B cell (primary cell): ENCODE data around the gene CLDN7. TPM values are rescaled to one million over a fixed set of nuclear protein-coding genes. Genes with fewer than 3 reads are reported as not detected.

Experiments used
- ATAC-seq: fragments of 200-7000 bp; cut with Tn5 transposase; one replicate; pipeline ENCODE4 v1.10.0; 2021; ENCODE audit warnings: low read depth, mild to moderate bottlenecking, moderate number of reproducible peaks, moderate library complexity
- CTCF ChIA-PET: fragments of 350-600 bp; sonication (Branson Sonifier 250); formaldehyde crosslinking; loops from one replicate; lab custom pipeline; 2021; ENCODE audit warnings: antibody characterized with exemption, inconsistent platforms; lab: Charles Lee
- POLR2A ChIA-PET: fragments of 350-600 bp; sonication (Branson Sonifier 250); formaldehyde crosslinking; loops from one replicate; lab custom pipeline; 2021; ENCODE audit warnings: antibody characterized with exemption; lab: Charles Lee
- DNase-seq: peaks from one replicate; pipeline ENCODE4 v3.0.0; 2013
- H2AFZ ChIP-seq: 2 replicates; pipeline ENCODE4 v1.6.1; 2012; ENCODE audit warnings: mild to moderate bottlenecking, low read depth, low read length; ENCODE audit not compliant: insufficient read depth, poor library complexity, severe bottlenecking
- H3K27ac ChIP-seq, 2 donors: 1 replicate in 1 of 2; 2 replicates in 1 of 2; pipeline ENCODE4 v1.5.1; 2012 to 2013; ENCODE audit warnings: low read length in 2 of 2, mild to moderate bottlenecking in 2 of 2, moderate library complexity in 1 of 2
- H3K27me3 ChIP-seq, 4 experiments: fragments of 200-600 bp in 1 of 4; sonication (generic) in 1 of 4; replicated peaks in 1 of 4; 1 replicate in 2 of 4; 2 replicates in 2 of 4; pipeline versions ENCODE4 v1.6.1 to v1.7.0; 2013 to 2016; ENCODE audit warnings: low read length in 3 of 4, mild to moderate bottlenecking in 2 of 4, mixed read lengths in 1 of 4, moderate library complexity in 1 of 4; ENCODE audit not compliant: insufficient read depth in 4 of 4, control insufficient read depth in 3 of 4; ENCODE audit errors: control extremely low read depth in 1 of 4
- H3K36me3 ChIP-seq, 2 experiments: replicated peaks in 1 of 2; 1 replicate in 1 of 2; 2 replicates in 1 of 2; pipeline versions ENCODE4 v1.6.1 to v1.7.1; 2013; ENCODE audit warnings: low read length in 1 of 2; ENCODE audit not compliant: insufficient read depth in 2 of 2, control insufficient read depth in 1 of 2; ENCODE audit errors: control extremely low read depth in 1 of 2, extremely low read depth in 1 of 2
- H3K4me1 ChIP-seq, 2 donors: fragments of 200-600 bp in 1 of 2; sonication (generic) in 1 of 2; 1 replicate in 1 of 2; 2 replicates in 1 of 2; pipeline versions ENCODE4 v1.5.1 to v1.6.1; 2013 to 2017; ENCODE audit warnings: low read length in 2 of 2; ENCODE audit not compliant: control insufficient read depth in 2 of 2, insufficient read depth in 2 of 2
- H3K4me2 ChIP-seq: replicated peaks from 2 replicates; pipeline ENCODE3; 2012; ENCODE audit warnings: mild to moderate bottlenecking, low read depth, low read length; ENCODE audit not compliant: poor library complexity, severe bottlenecking
- H3K4me3 ChIP-seq, 5 experiments: fragments of 200-600 bp in 1 of 5; sonication (generic) in 1 of 5; 1 replicate in 3 of 5; 2 replicates in 2 of 5; pipeline versions ENCODE4 v1.5.1 to v1.7.0; 2011 to 2016; ENCODE audit warnings: low read length in 4 of 5, mild to moderate bottlenecking in 4 of 5, low read depth in 2 of 5, control low read depth in 1 of 5, moderate library complexity in 1 of 5; ENCODE audit not compliant: insufficient read depth in 1 of 5; ENCODE audit errors: control extremely low read depth in 1 of 5, extremely low read depth in 1 of 5
- H3K79me2 ChIP-seq: fragments of 200-600 bp; sonication (generic); one replicate; pipeline ENCODE4 v1.6.0; 2016; ENCODE audit warnings: low read length; ENCODE audit not compliant: control insufficient read depth, insufficient read depth
- H3K9ac ChIP-seq: fragments of 200-600 bp; sonication (generic); 2 replicates; pipeline ENCODE4 v1.6.1; 2017; ENCODE audit warnings: mild to moderate bottlenecking, low read length, moderate library complexity
- H3K9me3 ChIP-seq, 3 donors: one replicate each; pipeline versions ENCODE4 v1.6.1 to v1.7.1; 2013; ENCODE audit warnings: low read length in 2 of 3; ENCODE audit not compliant: control insufficient read depth in 2 of 3, insufficient read depth in 1 of 3; ENCODE audit errors: control extremely low read depth in 1 of 3
- H4K20me1 ChIP-seq: 2 replicates; pipeline ENCODE4 v1.6.0; 2012; ENCODE audit warnings: mild to moderate bottlenecking, low read length; ENCODE audit not compliant: insufficient read depth, control insufficient read depth, poor library complexity, severe bottlenecking
- H3K27ac Mint-ChIP-seq: one replicate; pipeline ENCODE4 v1.8.0; 2021; ENCODE audit warnings: mixed read lengths
- H3K27me3 Mint-ChIP-seq: one replicate; pipeline ENCODE4 v1.8.0; 2021; ENCODE audit warnings: mixed read lengths
- H3K4me1 Mint-ChIP-seq: one replicate; pipeline ENCODE4 v1.8.0; 2021; ENCODE audit warnings: mixed read lengths
- H3K4me3 Mint-ChIP-seq: one replicate; pipeline ENCODE4 v1.8.0; 2021; ENCODE audit warnings: mixed read lengths
- H3K9me3 Mint-ChIP-seq: one replicate; pipeline ENCODE4 v1.8.0; 2022; ENCODE audit warnings: mixed read lengths; ENCODE audit not compliant: insufficient read depth
- EZH2 ChIP-seq: IDR thresholded peaks from 2 replicates; pipeline ENCODE4 v1.6.1; 2012; ENCODE audit warnings: borderline replicate concordance, low read depth, mild to moderate bottlenecking, moderate library complexity, low read length; ENCODE audit not compliant: insufficient read depth, poor library complexity, severe bottlenecking
- WGBS: methylation state at CpG from one replicate; pipeline ENCODE4 v1.1.5; 2013; ENCODE audit warnings: missing lambda C conversion rate; ENCODE audit not compliant: insufficient coverage; 5-methylcytosine and 5-hydroxymethylcytosine counted together
- intact Hi-C: fragments of 100-400 bp; cut with micrococcal nuclease; formaldehyde crosslinking; loops from one replicate; pipeline ENCODE4 v1.10.0; 2022
- polyA plus RNA-seq: library from polyadenylated mRNA; depleted of rRNA; stranded (reverse); fragments of >200 nt; gene quantifications from 2 replicates; pipeline ENCODE4 v1.2.3, GENCODE V29; 2012
- total RNA-seq, 2 donors: library from RNA; stranded (reverse); fragments of 120-200 nt in 1 of 2; gene quantifications; 1 replicate in 1 of 2; 2 replicates in 1 of 2; pipeline versions ENCODE4 v1.2.3 to v1.2.4, GENCODE V29; 2013 to 2022
- TF ChIP-seq, protein P1 (sequence below): fragments of 200-600 bp; IDR thresholded peaks from one replicate; pipeline ENCODE4 v1.8.0; 2022; ENCODE audit warnings: antibody characterized with exemption, mild to moderate bottlenecking

CLDN7 gene
- total and polyA plus RNA-seq, 2 donors (not counting 1 experiment from before 2014, with no cell fraction given): 1.2 to 5.8 TPM

DNA sequence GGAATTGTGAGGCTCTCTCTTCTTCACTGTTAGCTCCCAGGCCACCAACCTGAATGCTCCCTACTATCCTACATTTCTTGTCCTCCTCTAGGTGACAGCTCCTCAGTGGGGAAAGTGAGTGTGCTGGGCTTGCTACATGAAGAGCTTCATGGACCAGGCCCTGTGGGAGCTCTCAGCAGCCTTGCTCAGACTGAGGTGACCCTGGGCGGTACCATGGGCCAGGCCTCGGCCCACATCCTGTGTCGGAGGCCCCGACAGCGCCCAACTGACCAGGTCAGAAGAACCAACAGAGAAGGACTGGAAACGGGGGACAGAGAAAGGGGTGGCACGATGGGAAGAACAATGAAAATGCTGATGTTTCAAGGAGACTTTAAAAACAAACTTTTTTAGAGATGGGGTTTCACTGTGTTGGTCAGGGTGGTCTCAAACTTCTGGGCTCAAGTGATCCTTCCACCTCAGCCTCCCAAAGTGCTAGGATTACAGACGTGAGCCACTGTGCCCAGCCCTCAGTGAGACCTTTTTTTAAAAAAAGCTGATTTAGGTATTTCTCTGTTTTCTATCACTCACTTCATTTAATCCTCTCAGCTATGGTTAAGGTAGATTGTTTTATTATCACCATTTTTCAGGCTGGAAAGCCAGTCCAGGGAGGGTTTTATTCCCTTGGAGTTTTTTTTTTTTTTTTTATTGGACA lies 5.4 kb downstream of the CLDN7 start:
- Histone ChIP-seq H2AFZ (no peak overlapping the region), H3K27ac (no peak overlapping the region), H3K4me2 (no peak overlapping the region), H3K79me2 (peaks cover 12% of the 10 kb centered on the region), H4K20me1 (no peaks in the 10 kb centered on the region), H3K4me3 (no peak overlapping the region), H3K9me3 (no peaks in the 10 kb centered on the region), H3K36me3 (peaks cover 9 to 45% of the 10 kb centered on the region in 2 experiments), H3K9ac (no peak overlapping the region), H3K4me1 (peaks cover 17 to 24% of the 10 kb centered on the region in 2 donors), H3K27me3 (peaks cover 0 to 2% (median under 1%) of the 10 kb centered on the region in 4 experiments)
- peaks cover 27% of the 10 kb centered on the region for H3K4me1 Mint-ChIP-seq
- no peak for TF ChIP-seq EZH2
- TF ChIP-seq, protein P1, sequence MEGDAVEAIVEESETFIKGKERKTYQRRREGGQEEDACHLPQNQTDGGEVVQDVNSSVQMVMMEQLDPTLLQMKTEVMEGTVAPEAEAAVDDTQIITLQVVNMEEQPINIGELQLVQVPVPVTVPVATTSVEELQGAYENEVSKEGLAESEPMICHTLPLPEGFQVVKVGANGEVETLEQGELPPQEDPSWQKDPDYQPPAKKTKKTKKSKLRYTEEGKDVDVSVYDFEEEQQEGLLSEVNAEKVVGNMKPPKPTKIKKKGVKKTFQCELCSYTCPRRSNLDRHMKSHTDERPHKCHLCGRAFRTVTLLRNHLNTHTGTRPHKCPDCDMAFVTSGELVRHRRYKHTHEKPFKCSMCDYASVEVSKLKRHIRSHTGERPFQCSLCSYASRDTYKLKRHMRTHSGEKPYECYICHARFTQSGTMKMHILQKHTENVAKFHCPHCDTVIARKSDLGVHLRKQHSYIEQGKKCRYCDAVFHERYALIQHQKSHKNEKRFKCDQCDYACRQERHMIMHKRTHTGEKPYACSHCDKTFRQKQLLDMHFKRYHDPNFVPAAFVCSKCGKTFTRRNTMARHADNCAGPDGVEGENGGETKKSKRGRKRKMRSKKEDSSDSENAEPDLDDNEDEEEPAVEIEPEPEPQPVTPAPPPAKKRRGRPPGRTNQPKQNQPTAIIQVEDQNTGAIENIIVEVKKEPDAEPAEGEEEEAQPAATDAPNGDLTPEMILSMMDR: no peak
- DNase-seq: no peak
- ChIA-PET POLR2A (interaction anchor here (0.6 to 0.7 kb wide), 2 partner anchors 31 to 292 kb away, joined by 3 to 4 read pairs; partner anchors contain the start of gene TNFSF12), CTCF (interaction anchor here (1.2 to 1.7 kb wide), 2 partner anchors 36 to 40 kb away, joined by 3 read pairs; no protein-coding TSS in a partner anchor)
- intact Hi-C loops: no loop called here
- no peaks in the 10 kb centered on the region for H3K9me3 Mint-ChIP-seq
- whole genome bisulfite sequencing: 96% methylated on average over 7 of the region's 8 CpGs
- ATAC-seq: no peak
- no peak overlapping the region for H3K4me3 Mint-ChIP-seq
- H3K27me3 Mint-ChIP-seq: no peaks in the 10 kb centered on the region
- H3K27ac Mint-ChIP-seq: peak overlapping the region; percentile 12

- ATAC-seq: no peak
- no peak overlapping the region for H3K9ac ChIP-seq
- no peak for DNase-seq
- POLR2A ChIA-PET: interaction anchor here (0.6 to 0.7 kb wide), 4 partner anchors 15 to 227 kb away, joined by 3 to 7 read pairs (median 4); partner anchors contain the start of gene PHF23
- H3K4me2 ChIP-seq: no peak overlapping the region
- no peaks in the 10 kb centered on the region for H3K27me3 ChIP-seq
- intact Hi-C loops: loop anchor here (5.0 kb wide), 2 partner anchors 433 to 603 kb away; partner anchors contain the start of genes CYB5D1, NAA38, TMEM88 and TP53
- Mint-ChIP-seq H3K4me1 (peaks cover 33% of the 10 kb centered on the region), H3K27me3 (no peaks in the 10 kb centered on the region), H3K27ac (no peak overlapping the region), H3K4me3 (no peak overlapping the region), H3K9me3 (no peaks in the 10 kb centered on the region)
- no peak overlapping the region for H3K4me3 ChIP-seq
- peaks cover 21 to 25% of the 10 kb centered on the region in 2 donors for H3K4me1 ChIP-seq
- peaks cover 31% of the 10 kb centered on the region for H3K79me2 ChIP-seq
- peaks cover 9 to 45% of the 10 kb centered on the region in 2 experiments for H3K36me3 ChIP-seq
- H4K20me1 ChIP-seq: peaks cover 2% of the 10 kb centered on the region
- no peak overlapping the region for H2AFZ ChIP-seq
- TF ChIP-seq, protein P1: no peak
- no peak for TF ChIP-seq EZH2
- 93% methylated on average over 4 of the region's 4 CpGs for whole genome bisulfite sequencing
- CTCF ChIA-PET: interaction anchor here (0.7 kb wide), 1 partner anchor 190 kb away, joined by 3 read pairs; no protein-coding TSS in a partner anchor
- no peaks in the 10 kb centered on the region for H3K9me3 ChIP-seq
- H3K27ac ChIP-seq: no peak overlapping the region
Observed at GRCh38 chr17:7254511-7254910, 7.8 kb downstream of the CLDN7 start.
